Measurements from ENCODE around the gene CLEC1A. TPM values are rescaled to one million over a fixed set of nuclear protein-coding genes. Genes with fewer than 3 reads are reported as not detected.

Gene CLEC1A
- polyA plus RNA-seq, 1 of the 3 experiments (the other 2 are of a cell fraction): not detected

- CTCF ChIA-PET: no interaction called here
- no peak overlapping the region for H3K4me2 ChIP-seq
- no peak overlapping the region for H2AFZ ChIP-seq (ENCODE audit: low read depth)
- H3F3A ChIP-seq (replicated peaks; ENCODE audit: insufficient read depth): no peaks in the 10 kb centered on the region
- no peaks in the 10 kb centered on the region for H3K36me3 ChIP-seq (replicated peaks in 1 of 2; ENCODE audit: control insufficient read depth in 1 of 2, insufficient read depth in 2 of 2, low read length in 1 of 2)
- no peaks in the 10 kb centered on the region for H4K20me1 ChIP-seq (ENCODE audit: insufficient read depth)
- POLR2A ChIA-PET: no interaction called here
- H3K9me2 ChIP-seq: no peaks in the 10 kb centered on the region
- TF ChIP-seq PBX3 (IDR thresholded peaks at IDR 0.05) (no peak), FOSL2 (IDR thresholded peaks at IDR 0.05; ENCODE audit: borderline replicate concordance, low read depth) (no peak), MEF2A (IDR thresholded peaks at IDR 0.05; ENCODE audit: borderline replicate concordance, low read depth) (no peak)
- TF ChIP-seq, protein P1, sequence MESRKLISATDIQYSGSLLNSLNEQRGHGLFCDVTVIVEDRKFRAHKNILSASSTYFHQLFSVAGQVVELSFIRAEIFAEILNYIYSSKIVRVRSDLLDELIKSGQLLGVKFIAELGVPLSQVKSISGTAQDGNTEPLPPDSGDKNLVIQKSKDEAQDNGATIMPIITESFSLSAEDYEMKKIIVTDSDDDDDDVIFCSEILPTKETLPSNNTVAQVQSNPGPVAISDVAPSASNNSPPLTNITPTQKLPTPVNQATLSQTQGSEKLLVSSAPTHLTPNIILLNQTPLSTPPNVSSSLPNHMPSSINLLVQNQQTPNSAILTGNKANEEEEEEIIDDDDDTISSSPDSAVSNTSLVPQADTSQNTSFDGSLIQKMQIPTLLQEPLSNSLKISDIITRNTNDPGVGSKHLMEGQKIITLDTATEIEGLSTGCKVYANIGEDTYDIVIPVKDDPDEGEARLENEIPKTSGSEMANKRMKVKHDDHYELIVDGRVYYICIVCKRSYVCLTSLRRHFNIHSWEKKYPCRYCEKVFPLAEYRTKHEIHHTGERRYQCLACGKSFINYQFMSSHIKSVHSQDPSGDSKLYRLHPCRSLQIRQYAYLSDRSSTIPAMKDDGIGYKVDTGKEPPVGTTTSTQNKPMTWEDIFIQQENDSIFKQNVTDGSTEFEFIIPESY (IDR thresholded peaks at IDR 0.05; ENCODE audit: borderline replicate concordance, low read depth): no peak
- 0% methylated on average over 3 of the region's 3 CpGs for WGBS (ENCODE audit: low lambda C conversion rate)
- DNase-seq: no peak
- no peak overlapping the region for H3K4me3 ChIP-seq (ENCODE audit: low read depth in 2 of 2, low read length in 1 of 2)
- no peaks in the 10 kb centered on the region; the same call in 1 of the 2 replicates for H3K27me3 ChIP-seq (ENCODE audit: insufficient read depth)
- no peak overlapping the region for H3K27ac ChIP-seq (ENCODE audit: low read depth in 2 of 2, low read length in 1 of 2)
- no peaks in the 10 kb centered on the region for H3K79me2 ChIP-seq (ENCODE audit: insufficient read depth)
- H3K4me1 ChIP-seq (ENCODE audit: control insufficient read depth in 1 of 2, insufficient read depth in 2 of 2, low read depth in 1 of 2, low read length in 1 of 2): no peaks in the 10 kb centered on the region; a peak in 1 of 4 replicates
- no peak overlapping the region for H3K9ac ChIP-seq
- H3K9me3 ChIP-seq: no peaks in the 10 kb centered on the region
Observed at GRCh38 chr12:10069976-10070375, 28.8 kb downstream of the CLEC1A start.

GRCh38 chr12:10069099-10069498, 29.7 kb downstream of the CLEC1A start:
- CTCF ChIA-PET: no interaction called here
- Histone ChIP-seq H3K4me2 (no peak overlapping the region), H2AFZ (ENCODE audit: low read depth) (peak overlapping the region; percentile 21; the same call in 1 of the 2 replicates)

More at GRCh38 chr12:10069099-10069498, 29.7 kb downstream of the CLEC1A start:
- H3K79me2 ChIP-seq (ENCODE audit: insufficient read depth): no peaks in the 10 kb centered on the region
- H3K27me3 ChIP-seq (ENCODE audit: insufficient read depth): no peaks in the 10 kb centered on the region; the same call in 1 of the 2 replicates
- POLR2A ChIA-PET: no interaction called here
- WGBS (ENCODE audit: low lambda C conversion rate): 5% methylated on average over 4 of the region's 4 CpGs
- H3K9me2 ChIP-seq: no peaks in the 10 kb centered on the region
- no peaks in the 10 kb centered on the region for H3K9me3 ChIP-seq
- H3K9ac ChIP-seq: no peak overlapping the region
- H3K27ac ChIP-seq (ENCODE audit: low read depth in 2 of 2, low read length in 1 of 2): no peak overlapping the region
- TF ChIP-seq USF2 (IDR thresholded peaks at IDR 0.05; ENCODE audit: borderline replicate concordance, low read depth, low read length) (no peak), TEAD4 (IDR thresholded peaks at IDR 0.05; ENCODE audit: borderline replicate concordance, insufficient read depth) (no peak), SMC3 (IDR thresholded peaks at IDR 0.05; ENCODE audit: low read depth, low read length) (no peak), POLR2AphosphoS5 (IDR thresholded peaks at IDR 0.05; ENCODE audit: low read depth, low read length) (no peak), RFX5 (IDR thresholded peaks at IDR 0.05; ENCODE audit: low read length) (no peak), FOXJ3 (CRISPR knock-in tag; IDR thresholded peaks at IDR 0.05) (no peak)
- no peaks in the 10 kb centered on the region for H3F3A ChIP-seq (replicated peaks; ENCODE audit: insufficient read depth)
- no peaks in the 10 kb centered on the region for H3K36me3 ChIP-seq (replicated peaks in 1 of 2; ENCODE audit: control insufficient read depth in 1 of 2, insufficient read depth in 2 of 2, low read length in 1 of 2)
- no peak overlapping the region for H3K4me3 ChIP-seq (ENCODE audit: low read depth in 2 of 2, low read length in 1 of 2)
- no peaks in the 10 kb centered on the region for H4K20me1 ChIP-seq (ENCODE audit: insufficient read depth)
- H3K4me1 ChIP-seq (ENCODE audit: control insufficient read depth in 1 of 2, insufficient read depth in 2 of 2, low read depth in 1 of 2, low read length in 1 of 2): no peaks in the 10 kb centered on the region; a peak in 1 of 4 replicates
- DNase-seq: no peak
